Retinal pigment epithelial cell (primary cell): ENCODE measurements around the gene AASDH.

Experiments
- DNase-seq: peaks from one replicate; pipeline ENCODE4 v3.0.0-alpha.2; 2010; ENCODE audit warnings: low read depth
- H3K4me3 ChIP-seq: 2 replicates; pipeline ENCODE4 v1.5.1; 2011; ENCODE audit warnings: mild to moderate bottlenecking, low read length, control low read depth, moderate library complexity
- CTCF ChIP-seq: conservative IDR thresholded peaks from 2 replicates; pipeline ENCODE4 v1.5.1; 2011; ENCODE audit warnings: low read depth, low read length, control low read depth, inconsistent platforms

The AASDH gene

GRCh38 chr4:56426273-56426672 lies 39.0 kb upstream of the AASDH start:
- TF ChIP-seq CTCF, result no peak

GRCh38 chr4:56425518-56425917 lies 38.2 kb upstream of the AASDH start:
- no peak for TF ChIP-seq CTCF
- H3K4me3 ChIP-seq, result no peak overlapping the region
- no peak for DNase-seq

More at GRCh38 chr4:56426273-56426672, 39.0 kb upstream of the AASDH start:
- no peak overlapping the region for H3K4me3 ChIP-seq
- no peak for DNase-seq

- DNase-seq, result no peak
- TF ChIP-seq CTCF, result peak; percentile 67
- H3K4me3 ChIP-seq, result no peak overlapping the region
Measured at GRCh38 chr4:56424697-56425514, 37.6 kb upstream of the AASDH start.

- DNase-seq, result no peak
- no peak for TF ChIP-seq CTCF
- H3K4me3 ChIP-seq, result no peak overlapping the region
Measured at GRCh38 chr4:56424176-56424575, 36.9 kb upstream of the AASDH start.

GRCh38 chr4:56417396-56417795 lies 30.1 kb upstream of the AASDH start:
- TF ChIP-seq CTCF, result no peak
- no peak for DNase-seq

GRCh38 chr4:56416349-56416748 lies 29.1 kb upstream of the AASDH start:
- no peak for TF ChIP-seq CTCF
- H3K4me3 ChIP-seq, result no peak overlapping the region
- DNase-seq, result no peak

More at GRCh38 chr4:56417396-56417795, 30.1 kb upstream of the AASDH start:
- no peak overlapping the region for H3K4me3 ChIP-seq

GRCh38 chr4:56414135-56414670 lies 26.9 kb upstream of the AASDH start:
- DNase-seq, result no peak
- no peak overlapping the region for H3K4me3 ChIP-seq
- no peak for TF ChIP-seq CTCF
